Stimulated activated naive CD4-positive, alpha-beta T cell treated with Interleukin-2 at 50 U/mL for 16 hours (primary cell): ENCODE results near the gene ZDHHC18.

Experiments
- DNase-seq: peaks from one replicate; lab custom pipeline; 2025; lab: John Stamatoyannopoulos, UW

Gene ZDHHC18, protein sequence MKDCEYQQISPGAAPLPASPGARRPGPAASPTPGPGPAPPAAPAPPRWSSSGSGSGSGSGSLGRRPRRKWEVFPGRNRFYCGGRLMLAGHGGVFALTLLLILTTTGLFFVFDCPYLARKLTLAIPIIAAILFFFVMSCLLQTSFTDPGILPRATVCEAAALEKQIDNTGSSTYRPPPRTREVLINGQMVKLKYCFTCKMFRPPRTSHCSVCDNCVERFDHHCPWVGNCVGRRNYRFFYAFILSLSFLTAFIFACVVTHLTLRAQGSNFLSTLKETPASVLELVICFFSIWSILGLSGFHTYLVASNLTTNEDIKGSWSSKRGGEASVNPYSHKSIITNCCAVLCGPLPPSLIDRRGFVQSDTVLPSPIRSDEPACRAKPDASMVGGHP

DNA sequence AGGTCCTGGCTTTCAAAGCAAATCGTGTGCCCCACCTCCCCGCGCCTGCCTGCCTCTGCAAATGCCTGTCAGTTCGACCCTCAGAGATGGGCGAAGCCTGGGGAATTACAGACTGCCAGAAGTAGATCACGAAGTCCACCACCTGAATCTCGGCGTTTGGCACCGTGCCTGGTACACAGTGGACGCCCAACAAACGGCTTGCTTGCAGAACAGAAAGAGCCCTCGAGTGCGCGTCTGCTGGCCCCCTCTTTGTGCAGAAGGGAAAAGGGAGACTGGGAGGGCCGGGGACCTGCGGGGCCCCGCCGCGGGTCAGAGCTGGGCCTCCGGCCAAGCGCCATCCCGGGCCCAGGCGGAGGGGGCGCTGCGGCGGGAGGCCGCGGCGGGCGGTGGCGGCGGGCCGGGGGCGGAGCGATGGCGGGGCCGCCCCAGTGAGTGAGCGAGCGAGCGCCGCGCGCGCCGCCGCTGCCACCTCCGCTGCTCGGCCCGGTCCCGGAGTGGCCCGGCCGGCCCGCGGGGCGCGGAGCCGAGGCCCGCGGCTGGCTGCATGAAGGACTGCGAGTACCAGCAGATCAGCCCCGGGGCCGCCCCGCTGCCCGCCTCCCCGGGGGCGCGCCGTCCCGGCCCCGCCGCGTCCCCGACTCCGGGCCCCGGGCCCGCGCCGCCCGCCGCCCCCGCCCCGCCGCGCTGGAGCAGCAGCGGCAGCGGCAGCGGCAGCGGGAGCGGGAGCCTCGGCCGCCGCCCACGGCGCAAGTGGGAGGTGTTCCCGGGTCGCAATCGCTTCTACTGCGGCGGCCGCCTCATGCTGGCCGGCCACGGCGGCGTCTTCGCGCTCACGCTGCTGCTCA lies at the start of gene ZDHHC18:
Gene ZDHHC18, plus strand, starts transcription at position 428 of the 845 bp plus-strand sequence. Its CDS starts 117 bp downstream, at position 545.
- DNase-seq, result peak; percentile 60

DNA sequence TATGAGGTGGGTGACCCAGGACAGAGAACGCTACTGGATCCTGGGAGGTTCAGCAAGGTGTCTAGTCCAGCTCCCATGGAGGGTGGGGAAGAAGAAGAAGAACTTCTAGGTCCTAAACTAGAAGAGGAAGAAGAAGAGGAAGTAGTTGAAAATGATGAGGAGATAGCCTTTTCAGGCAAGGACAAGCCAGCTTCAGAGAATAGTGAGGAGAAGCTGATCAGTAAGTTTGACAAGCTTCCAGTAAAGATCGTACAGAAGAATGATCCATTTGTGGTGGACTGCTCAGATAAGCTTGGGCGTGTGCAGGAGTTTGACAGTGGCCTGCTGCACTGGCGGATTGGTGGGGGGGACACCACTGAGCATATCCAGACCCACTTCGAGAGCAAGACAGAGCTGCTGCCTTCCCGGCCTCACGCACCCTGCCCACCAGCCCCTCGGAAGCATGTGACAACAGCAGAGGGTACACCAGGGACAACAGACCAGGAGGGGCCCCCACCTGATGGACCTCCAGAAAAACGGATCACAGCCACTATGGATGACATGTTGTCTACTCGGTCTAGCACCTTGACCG lies 47.3 kb upstream of the ZDHHC18 start:
- DNase-seq, result no peak

DNA sequence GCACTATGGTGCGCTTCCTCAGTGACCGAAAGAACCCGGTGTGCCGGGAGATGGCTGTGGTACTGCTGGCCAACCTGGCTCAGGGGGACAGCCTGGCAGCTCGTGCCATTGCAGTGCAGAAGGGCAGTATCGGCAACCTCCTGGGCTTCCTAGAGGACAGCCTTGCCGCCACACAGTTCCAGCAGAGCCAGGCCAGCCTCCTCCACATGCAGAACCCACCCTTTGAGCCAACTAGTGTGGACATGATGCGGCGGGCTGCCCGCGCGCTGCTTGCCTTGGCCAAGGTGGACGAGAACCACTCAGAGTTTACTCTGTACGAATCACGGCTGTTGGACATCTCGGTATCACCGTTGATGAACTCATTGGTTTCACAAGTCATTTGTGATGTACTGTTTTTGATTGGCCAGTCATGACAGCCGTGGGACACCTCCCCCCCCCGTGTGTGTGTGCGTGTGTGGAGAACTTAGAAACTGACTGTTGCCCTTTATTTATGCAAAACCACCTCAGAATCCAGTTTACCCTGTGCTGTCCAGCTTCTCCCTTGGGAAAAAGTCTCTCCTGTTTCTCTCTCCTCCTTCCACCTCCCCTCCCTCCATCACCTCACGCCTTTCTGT lies 46.0 kb upstream of the ZDHHC18 start:
- DNase-seq, result no peak

DNA sequence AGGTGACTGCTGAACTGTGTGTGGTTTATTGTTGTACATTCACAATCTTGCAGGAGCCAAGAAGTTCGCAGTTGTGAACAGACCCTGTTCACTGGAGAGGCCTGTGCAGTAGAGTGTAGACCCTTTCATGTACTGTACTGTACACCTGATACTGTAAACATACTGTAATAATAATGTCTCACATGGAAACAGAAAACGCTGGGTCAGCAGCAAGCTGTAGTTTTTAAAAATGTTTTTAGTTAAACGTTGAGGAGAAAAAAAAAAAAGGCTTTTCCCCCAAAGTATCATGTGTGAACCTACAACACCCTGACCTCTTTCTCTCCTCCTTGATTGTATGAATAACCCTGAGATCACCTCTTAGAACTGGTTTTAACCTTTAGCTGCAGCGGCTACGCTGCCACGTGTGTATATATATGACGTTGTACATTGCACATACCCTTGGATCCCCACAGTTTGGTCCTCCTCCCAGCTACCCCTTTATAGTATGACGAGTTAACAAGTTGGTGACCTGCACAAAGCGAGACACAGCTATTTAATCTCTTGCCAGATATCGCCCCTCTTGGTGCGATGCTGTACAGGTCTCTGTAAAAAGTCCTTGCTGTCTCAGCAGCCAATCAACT lies 45.2 kb upstream of the ZDHHC18 start:
- no peak for DNase-seq

DNA sequence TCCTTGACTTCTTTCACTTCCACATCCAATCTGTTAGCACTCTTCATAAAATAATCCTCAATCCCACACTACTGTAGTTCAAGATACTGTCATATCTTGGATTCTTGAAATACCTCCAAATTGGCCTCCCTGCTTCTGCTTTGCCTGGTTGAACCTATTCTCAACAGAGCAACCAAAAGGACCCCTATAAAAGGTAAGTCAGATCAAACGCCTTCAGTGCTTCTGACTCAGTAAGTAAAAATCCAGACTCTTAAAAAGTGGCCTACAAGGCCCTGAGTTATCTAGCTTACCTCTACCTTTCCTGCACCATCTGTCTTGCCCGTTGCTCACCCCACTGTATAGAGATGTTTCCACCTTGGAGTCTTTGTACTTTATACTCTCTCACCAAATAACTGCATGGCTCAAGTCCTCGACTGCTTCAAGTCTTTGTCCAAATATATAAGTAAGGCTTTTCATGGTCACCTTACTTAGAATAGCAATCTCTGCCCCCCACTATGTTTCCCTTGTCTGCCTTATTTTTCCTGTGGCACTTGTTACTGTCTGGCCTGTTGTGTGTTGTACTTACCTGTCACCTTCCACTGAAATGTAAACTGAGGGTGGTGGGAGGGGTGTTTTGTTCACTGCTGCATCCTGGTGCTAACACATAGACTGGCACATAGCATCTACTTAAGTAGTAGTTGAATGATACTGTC lies 43.8 kb upstream of the ZDHHC18 start:
- DNase-seq, result no peak

DNA sequence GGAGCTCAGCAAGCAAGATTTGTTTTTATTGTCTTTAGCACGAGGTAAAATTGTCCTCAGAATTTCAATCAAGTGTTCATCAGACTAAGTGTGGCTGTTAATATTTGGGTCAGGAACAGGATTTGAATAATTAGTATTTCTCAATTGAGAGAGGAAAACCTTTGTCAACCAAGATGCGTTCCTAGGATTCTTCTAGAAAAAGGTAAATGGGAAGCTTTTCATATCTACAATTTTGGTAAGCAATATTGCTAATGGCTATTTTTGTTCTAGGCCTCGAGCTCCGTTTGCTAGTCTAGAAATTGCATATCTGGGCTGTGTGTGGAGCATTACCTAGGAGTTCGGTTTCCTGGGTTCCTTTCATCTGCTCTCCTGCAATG lies 42.9 kb upstream of the ZDHHC18 start:
- DNase-seq, result no peak

DNA sequence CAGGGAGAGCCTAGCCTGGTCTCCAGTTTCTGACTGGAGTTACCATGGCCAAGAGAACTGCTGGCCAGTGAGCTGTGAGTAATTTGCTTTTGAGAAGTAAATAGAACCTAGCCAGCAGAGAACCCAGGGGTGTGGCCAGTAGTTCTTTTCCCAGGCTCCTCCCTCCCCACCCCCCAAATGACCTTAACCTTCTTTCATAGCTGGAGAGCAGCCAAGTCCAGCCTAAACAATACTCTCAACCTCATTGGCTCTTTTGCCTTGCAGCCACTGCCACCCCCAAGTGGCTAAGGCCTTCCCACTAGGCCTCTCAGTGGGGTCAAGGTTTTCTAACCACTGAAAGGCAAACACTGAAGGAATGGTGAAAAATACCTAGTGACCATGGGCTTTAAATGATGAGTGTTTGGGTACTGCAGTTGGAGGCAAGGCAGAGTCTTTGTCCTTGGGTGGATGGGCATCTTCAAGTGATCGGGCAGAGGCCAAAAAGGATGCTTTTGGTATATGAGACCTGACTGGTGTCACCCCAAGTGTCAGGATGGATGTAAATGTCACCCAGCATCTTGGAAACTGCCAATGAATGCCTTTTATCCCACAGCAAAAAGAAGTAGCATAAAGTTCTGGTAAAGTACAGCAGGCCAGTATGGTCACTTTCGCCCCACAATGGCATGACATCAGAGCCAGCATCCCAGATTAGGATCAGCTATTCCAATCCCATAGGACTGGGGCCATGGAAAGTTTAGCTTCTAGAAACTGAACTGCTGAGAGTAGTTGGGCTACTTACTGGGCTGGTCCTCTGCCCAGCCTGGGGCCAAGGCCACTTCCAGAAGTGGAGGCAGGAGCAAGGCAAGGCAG lies 42.2 kb upstream of the ZDHHC18 start:
- DNase-seq, result no peak

DNA sequence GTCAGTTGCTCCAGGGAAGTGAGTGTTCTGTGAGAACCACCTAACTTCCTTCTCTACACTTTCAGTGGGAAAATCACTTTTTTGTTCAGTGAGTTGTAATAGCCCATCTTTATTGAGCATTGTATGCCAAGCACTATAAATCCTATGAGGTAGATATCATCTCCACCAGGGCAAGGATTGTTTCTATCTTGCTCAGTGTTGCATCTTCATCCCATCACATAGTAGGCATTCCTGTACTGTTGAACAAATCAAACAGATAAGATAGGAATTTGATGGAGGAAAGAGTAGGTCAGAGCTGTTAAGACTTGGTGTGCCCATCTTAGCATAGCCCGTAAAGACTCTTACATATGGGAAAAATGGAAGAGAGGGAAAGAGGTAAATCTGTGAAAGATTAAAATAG lies 41.6 kb upstream of the ZDHHC18 start:
- DNase-seq, result no peak

DNA sequence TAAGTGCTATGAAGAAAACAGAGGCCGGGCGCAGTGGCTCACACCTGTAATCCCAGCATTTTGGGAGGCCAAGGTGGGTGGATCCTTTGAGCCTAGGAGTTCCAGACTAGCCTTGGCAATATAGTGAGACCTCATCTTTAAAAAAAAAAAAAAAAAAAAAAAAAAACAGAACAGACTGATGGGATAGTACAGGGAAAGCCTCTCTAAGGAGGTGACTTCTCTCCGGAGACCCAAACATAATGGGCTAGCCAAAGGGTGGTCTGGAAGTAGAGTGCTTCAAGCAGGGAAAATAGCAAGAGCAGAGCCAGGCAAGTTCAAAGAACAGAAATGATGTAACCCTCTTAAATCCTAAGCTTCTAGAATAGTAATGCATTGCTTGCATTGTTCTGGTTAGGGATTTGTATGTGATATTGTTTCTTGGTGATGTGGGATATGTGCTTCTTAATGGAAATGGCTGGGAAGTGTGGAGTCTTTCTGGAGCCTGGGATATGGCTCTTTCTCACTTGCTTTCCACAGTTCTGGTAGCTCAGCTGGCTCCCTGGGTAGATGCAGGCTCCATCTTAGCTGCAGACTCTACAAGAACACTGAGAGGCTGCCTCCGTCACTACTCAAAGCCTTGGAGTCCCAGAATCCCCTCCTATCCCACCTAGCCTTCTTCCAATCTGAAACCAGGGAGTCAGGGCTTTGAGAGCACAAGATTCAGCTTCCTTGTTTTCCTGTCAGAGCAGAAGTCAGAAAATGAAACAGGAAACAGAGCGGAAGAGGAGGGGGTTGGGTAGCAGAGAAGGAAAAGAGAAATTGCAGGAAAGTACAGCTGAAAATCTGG lies 40.7 kb upstream of the ZDHHC18 start:
- no peak for DNase-seq

DNA sequence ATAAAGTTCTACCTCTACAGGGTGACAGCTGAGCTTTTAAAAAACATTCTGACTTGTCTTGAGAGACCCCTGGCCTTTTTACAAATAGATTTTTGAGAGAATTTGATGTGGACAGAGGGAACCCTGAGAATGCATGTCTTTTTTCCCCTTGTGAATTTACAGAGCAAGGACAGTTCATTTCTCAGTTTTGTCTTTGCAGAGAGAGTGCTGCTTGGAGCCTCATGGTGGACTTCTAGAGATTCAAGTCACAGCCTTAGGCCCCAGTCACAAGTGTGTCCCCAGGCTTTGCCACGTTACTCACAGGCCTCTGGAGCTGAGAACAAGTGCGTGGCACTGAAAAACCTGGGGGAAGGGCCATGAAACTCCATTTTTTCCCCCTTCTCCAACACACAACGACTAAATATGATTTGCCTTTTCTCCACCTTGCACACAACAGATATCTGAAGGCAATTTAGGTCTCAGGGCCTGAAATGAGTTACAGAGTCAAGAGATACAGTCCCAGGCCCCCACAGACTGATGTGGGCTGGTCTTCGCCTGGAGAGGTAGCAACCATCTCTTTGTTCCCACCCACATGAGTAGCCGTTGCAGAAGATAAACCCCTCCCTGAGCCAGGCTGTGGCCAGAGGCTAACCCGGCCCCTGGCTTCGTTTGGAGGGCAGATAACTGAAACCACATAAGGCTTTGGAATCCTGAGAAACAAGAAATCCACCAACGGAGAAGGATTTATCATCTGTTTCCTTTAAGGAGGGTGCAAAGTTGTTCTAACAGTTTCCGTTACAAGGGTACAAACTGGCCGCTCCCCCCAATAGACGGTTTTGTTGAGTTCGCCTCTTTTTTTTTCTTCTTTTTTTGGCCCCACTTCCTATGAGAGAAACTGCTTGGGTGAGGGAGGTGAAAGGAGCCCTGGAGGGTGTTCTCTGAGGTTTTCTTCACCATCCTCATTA lies 39.8 kb upstream of the ZDHHC18 start:
- DNase-seq, result no peak

DNA sequence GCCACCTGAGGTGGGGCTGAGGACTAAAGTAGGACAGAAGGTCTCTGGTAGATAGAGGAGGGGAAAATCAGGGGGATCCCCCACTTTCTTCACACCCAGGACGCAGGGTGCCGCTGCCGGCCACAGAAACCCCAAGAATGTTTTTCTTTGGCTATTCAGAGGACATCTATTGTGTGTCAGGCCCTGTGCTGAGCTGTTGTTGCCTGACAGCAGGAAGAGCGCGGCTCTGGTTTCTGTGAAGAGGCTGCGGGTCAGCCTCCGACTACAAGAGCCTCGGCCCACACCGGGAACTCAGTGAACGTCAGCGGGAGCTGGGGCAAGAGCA lies 39.1 kb upstream of the ZDHHC18 start:
- peak; percentile 80 for DNase-seq

DNA sequence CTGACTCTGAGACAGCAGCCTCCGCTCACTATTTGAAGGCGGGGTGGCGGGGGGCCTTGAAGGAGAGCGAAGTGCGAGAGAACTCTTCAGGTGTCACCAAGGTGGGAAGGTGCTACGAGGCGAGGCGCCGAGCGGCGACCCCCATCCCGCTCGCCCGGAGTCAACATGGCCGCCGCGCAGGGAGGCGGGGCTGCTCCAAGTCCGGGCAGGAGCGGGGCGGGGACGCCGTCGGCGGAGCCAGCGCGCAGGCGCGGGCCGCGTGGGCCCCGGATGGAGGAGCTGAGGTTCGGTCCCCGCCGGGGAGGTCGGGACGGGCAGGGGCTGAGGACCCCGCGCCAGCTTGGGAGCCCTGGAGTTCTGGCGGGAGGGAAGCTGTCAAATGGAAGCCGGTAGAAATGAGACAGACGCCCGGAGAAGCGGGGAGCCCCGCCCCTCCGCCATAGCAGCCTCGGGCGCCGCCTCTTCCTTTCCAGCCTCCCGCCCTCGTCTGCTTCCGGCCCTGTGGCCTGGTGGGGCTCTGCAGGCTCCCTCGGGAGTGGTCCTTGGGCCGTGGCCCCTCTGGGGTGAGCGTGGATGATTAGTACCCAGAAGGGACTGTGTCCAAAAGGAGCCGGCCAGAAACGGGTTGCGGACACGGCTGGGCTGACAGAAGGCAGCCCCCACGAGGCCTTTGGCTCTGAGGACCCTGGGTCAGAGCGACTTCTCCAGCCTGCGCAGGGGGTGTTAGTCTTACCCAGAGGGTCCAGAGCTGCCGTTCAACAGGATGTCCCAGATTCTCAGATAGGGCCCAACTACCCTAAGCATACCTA lies 38.6 kb upstream of the ZDHHC18 start, which contains the start of gene PIGV:
Gene PIGV, plus strand, starts transcription at position 245 of the 809 bp plus-strand sequence. CDS start 2,866 bp downstream, outside the sequence.
- peak; percentile 84 for DNase-seq

DNA sequence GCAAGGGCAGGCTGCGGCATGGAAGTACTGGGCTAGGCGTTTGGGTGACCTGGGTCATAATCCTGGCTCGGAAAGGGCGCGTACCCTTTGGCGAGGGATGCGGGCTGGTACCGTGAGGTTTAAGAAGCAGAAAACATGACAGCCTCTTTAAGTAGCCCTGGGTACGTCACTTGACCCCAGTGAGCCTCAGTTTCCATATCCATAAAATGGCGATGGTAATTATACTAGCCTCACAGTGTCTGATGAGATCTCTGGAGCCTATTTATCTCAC lies 38.0 kb upstream of the ZDHHC18 start:
- DNase-seq, result no peak

DNA sequence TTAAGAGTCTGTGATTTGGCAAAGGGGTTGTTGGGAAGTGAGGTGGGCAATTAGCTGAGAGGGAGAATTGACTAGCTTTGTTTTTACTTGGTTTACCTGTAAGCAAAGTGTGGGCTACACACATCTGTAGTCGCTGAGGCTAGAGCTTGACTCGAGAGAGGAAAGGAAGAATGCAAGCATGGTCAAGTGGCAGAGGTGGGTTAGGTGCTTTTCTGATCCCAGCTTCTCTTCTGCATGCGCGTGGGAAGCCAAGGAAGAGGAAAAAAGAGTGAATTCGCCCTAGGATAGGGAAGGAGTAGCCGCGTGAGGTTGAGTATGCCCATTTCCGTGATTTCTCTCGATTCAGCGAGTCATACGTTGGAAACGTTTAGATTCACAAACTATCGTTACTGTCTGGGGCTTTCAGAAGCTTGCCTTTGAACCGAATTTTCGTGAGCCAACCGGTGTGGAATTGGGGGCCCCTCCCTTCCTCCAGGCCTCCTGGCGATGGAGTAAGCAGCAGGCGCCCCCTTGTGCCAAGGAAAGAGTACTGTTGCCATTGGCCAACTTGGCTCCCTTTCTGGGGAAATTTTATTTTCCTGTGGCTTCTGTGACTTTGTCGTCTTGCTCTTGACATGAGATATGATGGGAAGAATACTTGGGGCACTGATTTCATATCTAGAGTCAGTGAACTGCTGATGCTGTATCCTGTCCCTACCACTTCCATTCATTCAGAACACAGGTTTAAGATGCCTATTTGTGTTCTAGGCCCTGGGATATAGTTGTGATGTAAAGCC lies 37.5 kb upstream of the ZDHHC18 start:
- DNase-seq, result peak; percentile 81

DNA sequence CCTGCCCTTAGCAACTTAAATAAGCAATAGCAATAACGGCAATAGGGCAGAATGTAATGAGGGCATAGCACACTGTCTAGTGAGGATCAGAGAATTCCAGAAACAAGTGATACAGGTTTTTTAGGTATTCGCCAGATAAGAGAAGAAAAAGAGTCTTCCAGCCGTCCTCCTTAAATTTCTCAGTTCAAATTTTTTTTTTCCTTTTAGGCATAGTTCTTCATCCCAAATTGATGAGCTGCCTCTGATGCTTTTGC lies 36.9 kb upstream of the ZDHHC18 start:
- no peak for DNase-seq

DNA sequence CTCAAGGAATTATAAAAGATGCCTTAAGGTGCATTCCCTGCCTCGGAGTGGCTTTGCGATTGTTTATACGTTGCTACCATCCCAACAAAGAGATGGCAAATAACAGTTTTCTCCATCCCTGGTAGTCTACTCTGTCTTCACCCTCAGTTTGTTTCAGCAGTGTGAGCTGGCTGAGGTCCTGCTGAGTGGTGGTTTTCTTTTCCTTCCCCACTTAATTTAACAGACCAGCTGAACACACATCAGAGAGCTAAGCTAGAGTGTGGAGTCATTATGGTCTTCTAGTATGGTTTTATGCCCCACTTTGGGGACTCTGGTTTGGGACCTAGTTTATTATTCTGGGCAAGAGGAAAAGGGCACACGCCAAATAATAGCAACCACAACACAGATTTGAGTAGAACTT lies 36.6 kb upstream of the ZDHHC18 start:
- DNase-seq, result no peak

DNA sequence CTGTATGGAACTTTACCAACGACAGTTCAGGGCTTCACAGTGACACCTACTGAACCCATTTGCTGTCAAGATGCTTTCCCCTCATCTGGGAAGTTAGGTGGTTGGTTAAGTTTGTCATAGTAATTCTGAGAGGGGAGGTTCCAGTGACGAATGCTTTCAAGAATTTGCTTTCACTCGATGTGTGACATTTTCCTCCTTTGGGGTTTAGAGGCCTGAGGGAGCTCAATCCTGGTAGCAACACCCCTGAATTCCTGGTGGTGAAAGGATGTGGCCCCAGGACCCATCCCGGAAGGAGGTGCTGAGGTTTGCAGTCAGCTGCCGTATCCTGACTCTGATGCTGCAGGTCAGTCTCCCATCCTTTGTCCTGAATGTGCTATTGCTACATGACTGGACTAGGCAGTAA lies 35.9 kb upstream of the ZDHHC18 start:
- DNase-seq, result peak; percentile 16
